ENCODE results near the gene ALDOA.

The ALDOA gene

DNA sequence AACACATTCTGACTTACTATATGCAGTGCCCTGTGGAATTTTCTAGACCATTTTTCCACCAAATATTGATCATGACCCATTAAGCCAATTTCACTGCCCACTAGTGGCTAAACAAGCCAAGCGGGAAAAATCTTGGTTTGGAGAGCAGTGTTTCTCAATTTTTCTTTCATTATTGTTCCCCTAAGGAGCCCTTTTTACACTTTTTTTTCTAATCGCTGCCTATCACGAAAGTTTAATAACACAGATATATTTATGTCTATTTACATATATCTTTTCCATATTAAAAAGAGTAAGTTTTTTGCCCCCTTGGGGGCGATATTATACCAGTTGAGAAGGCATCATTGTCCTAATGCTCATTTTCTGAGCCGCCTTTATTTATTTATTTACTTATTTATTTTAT lies 23.7 kb upstream of the ALDOA start:
- DNase-seq (ENCODE audit: low read depth in 2 of 2): no peak

DNA sequence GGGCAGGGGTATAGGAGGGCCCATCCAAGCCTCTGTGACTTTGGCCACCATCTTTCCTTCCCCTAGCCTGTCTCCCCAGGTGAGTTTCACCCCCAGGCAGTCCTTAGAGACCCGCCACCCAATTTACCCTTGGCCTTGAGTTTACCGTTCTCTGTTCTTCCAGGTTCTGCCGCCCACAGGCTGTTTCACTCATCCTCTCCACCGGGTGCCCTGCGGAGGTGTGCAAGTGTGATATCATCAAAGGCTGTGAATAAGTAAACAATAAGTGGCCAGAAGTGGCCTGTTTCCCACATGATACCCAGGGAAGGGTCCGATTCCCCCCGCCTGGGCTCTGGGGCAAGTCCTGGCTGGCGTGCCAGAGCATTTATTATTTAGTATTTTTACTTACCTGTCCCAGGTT lies 19.4 kb upstream of the ALDOA start:
- DNase-seq (ENCODE audit: low read depth in 2 of 2): no peak

DNA sequence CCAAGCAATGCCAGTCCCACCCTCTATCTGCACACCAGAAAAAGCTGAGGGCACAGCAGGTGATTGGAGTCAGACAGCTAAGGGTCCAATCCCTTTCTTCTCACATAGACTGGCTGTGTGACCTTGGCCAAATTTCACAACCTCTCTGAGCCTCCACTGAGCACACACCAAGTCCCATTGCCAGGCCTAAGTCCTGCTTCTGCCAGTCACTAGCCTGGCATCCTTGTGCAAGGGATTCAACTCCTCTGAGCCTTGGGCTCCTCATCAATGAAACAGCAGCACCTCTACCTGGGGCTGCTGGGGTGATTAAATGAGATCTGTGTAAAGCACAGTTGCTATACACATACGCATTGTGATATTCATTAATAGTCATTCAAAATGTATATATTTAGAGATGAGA lies 19.0 kb upstream of the ALDOA start:
- DNase-seq (ENCODE audit: low read depth in 2 of 2): no peak

DNA sequence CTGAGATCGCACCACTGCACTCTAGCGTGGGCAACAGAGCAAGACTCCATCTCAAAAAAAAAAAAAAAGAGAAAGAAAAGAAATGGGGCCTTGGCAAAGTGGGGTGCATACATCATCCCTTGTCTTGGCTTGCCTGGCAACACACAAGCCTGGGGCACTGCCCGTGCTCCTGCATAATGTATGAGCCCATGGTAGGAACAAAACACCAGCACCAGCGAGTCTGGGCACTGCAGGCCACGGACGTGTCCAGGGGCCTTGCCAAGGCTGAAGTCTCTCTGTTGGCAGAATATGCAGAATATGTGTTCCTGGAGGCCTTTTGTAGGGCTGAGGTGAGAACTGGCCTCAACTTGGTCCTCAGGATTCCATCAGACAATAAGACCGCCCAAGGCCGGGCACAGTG lies 15.7 kb upstream of the ALDOA start:
- no peak for DNase-seq (ENCODE audit: low read depth in 2 of 2)

DNA sequence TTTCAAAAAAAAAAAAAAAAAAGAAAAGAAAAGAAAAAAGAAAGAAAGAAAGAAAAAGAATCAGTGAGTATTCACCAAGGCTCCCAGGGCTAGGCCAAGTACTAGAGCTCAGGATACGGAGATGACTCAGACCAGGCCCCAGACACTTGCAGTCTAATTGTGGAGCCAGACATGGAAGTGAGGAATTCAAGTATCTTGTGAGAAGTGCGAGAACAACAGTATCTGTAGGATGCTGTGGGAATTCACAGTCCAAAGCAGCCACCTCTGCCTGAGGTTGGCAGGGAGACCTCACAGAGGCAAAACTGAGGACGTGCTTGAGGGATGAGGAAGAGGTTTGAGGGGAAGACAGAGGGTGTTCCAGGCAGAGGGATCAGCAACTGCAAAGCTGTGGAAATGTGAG lies 14.0 kb upstream of the ALDOA start:
- no peak for DNase-seq (ENCODE audit: low read depth in 2 of 2)

DNA sequence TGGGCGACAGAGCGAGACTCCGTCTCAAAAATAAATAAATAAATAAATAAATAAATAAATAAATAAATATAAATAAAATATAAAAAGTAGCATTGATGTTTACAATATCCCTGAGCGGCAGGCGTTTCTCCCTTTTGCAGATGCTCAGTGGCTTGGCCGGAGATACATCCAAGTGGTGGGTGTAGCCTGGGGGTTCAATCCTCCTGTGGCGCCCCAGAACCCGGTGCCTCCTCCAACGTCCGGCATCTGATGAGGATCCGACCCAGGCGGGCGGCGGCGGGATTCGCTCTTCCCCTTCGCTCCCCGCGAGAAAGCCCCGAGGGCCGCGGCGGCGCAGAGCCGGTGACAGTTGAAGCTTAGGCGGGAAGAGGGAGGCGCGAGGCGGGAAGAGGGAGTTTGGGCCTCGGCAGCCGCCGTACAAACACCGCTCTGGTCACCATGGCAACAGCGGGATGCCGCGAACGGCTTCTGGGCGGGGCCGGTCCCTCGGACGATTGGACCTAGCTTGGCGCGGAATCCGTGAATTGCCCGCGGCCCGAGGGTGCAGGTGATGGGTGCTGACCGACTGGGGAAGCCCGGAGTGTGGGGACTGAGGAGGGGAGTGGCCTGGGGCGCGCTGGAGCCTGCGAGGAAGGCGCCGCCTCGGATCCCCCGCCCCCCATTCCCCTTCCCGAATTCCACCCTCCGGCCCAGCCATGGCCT lies 12.7 kb upstream of the ALDOA start:
- DNase-seq (ENCODE audit: low read depth in 2 of 2): peak; percentile 82 to 85

DNA sequence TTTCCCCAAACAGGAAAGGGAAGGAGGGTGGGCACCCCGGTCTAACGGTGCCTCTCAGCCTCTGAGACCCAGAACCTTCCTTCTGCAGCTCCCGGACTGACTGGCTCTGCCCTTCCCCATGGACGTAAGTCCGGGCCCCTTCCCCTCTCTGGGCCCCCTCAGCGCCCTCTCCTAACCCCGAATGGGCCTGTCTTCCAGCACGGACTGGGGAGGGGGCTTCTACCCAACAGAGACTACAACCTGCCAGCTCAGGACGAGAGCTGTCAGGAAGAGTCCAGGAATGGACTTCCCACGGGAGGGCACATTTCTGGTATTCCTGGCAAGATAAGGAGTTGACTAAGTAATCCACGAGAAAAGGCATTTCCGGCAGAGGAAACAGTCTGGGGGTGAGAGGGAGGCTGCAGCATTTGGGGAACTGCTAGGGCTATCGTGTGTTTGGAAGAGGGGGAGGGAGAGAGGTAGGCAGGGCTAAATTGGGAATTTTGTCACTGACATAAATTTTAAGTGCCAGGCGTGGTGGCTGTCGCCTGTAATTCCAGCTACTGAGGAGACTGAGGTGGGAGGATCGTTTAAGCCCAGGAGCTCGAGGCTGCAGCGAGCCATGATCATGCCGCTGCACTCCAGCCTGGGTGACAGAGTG lies 12.1 kb upstream of the ALDOA start:
- DNase-seq (ENCODE audit: low read depth in 2 of 2): no peak

DNA sequence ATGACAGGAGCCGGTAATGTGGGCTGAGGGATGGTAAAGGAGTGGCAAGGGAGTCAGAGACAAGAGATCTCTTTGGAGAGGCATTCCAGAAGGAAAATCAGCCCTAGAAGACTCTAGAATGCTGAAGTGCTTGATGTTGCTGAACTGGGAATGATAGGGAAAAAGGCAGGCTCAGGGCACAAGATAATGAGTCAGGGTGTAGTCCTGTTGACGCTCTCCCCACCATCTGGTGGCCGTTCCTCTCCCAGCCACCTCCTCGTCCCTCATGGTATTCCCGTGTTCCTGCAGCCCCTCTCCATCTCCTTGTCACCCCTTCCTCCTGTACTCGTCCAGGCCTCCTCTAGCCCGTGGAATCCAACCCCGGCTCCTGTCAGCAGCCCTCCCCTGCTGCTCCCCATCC lies 11.1 kb upstream of the ALDOA start:
- no peak for DNase-seq (ENCODE audit: low read depth in 2 of 2)

DNA sequence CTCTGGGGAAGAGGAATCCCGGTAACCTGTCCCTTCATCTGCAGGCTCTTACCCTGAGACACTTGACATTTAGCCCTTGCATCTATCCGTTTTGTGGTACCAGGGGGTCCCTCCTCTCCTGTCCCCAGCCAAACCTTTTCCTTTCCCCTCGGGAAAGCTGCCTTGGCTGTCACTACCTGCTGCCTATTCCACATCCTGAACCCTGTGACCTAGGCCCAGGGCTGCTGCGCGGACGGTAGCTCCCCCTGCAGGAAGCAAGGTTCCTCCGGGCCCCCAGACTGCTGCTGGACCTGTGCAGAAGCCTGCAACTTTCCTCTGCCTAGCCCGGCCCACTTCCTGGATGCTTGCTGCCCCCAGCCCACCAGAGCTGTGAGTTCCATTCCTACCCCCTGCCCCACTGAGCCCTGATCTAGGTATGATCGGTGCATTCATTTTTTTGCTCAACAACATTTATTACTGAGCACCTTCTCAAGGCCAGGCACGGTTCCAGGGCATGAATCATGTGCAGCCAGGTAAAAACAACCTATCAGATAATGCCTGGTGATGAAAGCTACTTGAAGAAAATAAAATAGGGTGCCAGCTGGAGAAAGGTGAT lies 10.5 kb upstream of the ALDOA start:
- DNase-seq (ENCODE audit: low read depth in 2 of 2): no peak

DNA sequence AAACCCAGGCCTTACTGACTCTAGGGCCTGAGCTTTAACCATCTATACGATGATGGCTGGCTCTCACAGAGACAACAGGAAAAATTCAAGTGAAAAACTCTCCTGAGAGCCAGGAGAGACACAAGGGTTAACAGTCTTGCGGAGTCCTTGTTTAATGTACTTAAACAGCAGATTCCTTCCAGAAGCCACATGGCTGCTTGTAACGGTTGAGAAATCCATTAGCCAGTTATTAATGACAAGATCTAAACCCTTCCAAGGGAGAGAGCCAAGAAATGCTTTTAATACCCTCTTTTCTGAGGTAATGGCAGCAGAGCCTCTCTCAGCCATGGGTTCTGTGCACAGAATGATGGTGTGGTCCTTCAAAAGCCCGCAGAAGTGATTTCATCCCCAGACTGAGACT lies 5.2 kb upstream of the ALDOA start:
- DNase-seq (ENCODE audit: low read depth in 2 of 2): no peak

DNA sequence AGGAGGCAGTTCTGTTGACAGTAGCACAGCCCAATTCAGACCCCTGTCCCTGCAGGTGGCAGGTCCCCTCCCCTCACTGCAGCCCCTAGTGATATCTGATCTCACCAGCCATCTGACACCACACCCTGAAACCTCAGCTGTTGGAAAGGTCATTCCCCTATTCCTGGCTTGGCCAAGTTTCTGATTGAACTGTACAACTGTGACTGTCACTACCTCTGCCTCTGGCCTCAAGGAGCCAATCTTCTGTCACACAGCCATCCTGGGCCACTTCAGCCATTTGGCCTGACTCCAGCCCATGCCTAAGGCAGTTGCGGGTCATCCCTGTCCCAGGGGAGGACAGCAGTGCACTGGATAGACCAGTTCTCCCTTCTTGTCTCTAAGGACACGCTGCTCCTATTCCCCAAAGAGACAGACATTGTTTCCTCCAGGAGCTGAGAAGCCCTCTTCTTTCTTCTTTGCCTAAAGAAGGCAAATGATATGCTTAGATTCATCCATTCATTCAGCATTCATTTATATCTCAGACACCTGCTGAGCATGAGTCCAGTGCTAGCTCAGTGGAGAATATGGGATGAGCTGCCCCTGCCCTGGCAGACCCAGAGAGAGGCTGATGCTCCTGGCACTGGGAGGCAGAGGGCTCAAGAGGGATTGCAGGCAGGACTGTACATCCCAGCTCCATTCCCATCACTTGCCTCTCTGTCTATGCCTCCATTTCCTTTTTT lies 4.6 kb upstream of the ALDOA start:
- DNase-seq (ENCODE audit: low read depth in 2 of 2): no peak

DNA sequence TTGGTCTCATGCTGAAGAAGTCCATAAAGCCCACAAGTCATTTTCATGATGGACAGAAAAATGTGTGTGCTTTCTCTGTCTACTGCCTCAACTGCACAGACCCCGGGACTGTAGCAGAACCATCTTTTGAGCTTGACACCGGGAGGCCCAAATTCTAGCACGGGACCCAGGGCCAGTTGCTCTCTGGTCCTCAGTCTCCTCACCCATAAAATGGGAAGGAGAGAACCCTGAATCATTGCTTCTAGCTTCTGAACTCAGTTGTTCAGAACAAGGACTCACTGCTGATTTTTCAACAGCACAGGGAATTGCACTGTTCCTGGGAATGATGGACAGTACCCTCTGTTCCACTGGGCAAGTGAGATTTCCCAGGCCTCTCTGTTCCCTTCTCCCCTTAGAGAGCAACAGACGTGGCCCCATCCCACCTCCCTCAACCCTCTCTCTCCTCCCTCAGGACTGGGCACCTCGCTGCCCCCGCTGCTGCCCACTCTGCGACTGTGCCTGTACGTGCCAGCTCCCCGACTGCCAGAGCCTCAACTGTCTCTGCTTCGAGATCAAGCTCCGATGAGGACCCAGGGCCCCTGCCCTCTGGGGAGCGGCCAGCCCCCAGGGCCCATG lies 2.2 kb upstream of the ALDOA start:
- DNase-seq (ENCODE audit: low read depth in 2 of 2): no peak

DNA sequence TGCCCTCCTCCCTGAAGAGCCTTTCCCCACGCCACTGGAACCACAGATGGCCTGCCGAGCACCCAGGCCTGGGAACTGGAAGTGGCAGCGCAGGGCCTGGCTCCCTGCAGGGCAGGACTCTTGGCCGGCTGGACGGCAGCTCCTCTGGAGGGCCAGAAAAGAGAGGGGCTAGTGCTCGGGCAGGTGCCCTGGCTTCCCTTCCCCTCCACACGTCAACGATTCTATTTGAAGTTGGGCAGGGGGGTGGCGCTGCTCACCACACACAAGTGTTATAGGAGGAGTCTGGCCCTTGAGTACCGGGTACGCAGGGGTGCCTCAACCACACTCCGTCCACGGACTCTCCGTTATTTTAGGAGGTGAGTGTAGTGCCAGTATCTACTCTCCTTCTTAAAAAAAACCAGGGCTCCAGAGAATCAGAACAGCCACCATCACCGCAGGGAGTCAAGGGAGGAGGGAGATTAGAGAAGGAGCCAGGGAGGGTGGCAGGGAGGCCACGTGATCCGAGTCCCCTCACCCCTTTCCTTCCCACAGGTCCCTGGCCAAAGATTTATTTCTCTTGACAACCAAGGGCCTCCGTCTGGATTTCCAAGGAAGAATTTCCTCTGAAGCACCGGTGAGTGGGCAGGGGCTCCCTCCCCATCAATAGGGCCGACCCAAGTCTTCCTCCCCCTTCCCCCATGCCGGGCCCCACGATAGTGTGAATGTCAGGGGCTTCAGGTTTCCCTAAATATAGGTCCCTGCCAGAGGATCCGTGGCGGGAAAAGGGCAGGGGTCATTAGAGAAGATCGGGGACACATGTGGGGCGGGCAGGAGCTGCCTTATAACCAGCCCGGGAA lies 1.4 kb upstream of the ALDOA start:
- peak; percentile 65 to 72 for DNase-seq (ENCODE audit: low read depth in 2 of 2)

DNA sequence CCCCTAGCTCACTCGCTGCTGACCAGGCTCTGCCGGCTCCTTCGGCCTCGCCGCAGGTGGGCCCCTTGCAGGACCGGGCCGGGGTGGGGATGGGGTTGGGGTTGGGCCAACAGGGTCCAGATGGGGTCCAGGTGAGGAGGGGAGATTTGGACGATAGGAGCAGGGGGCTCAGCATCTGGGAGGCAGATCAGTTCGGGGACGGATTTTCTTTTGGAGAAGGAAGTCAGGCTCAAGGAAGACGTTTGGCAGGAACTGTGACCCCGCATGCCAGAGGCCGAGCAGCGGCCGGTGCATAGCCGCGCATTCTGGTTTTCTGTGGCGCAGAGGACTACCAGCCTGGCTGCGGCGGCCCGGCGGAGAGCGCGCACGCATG lies 845 bp upstream of the ALDOA start:
- no peak for DNase-seq (ENCODE audit: low read depth in 2 of 2)

DNA sequence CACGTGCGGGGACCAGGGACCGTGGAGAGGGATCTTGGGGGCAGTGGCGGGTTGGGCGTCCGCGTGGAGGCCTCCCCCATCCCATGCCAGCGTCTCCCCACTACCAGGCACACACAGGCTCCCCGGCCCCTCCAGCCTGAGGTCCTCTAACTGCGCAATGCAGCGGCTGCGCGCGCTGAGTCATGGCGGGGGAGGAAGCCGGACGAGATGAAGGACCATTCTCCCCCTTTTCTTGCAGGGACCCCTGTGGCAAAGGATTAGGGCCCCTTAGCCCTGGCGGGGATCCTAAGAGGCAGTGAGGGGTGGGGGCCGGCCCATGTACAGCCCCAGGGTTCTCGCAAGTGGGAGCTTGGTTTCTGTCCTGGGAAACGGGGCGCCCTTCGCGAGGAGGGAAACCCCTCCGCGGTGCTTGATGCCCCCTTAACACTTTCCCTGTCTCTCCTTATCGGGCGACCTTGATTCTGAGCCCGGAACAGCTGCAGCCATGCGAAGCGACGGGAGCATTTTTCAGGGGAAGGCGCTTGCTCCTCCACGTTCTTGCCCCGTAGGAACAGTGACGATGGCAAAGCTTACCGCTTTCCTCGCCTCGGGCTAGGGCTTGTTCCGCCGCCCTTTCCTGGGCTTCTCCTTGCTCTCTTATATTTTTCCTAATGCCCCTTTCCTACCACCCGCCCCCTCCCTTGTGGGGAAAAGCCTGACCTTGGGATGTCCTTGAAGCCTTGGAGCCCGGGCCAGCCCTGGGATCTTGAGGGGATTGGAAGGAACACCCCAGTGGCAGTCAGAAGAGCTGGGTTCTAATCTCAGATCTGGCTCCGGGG lies 592 bp downstream of the ALDOA start:
- peak in 1 of 2 donors; percentile 37 for DNase-seq (ENCODE audit: low read depth in 2 of 2)

DNA sequence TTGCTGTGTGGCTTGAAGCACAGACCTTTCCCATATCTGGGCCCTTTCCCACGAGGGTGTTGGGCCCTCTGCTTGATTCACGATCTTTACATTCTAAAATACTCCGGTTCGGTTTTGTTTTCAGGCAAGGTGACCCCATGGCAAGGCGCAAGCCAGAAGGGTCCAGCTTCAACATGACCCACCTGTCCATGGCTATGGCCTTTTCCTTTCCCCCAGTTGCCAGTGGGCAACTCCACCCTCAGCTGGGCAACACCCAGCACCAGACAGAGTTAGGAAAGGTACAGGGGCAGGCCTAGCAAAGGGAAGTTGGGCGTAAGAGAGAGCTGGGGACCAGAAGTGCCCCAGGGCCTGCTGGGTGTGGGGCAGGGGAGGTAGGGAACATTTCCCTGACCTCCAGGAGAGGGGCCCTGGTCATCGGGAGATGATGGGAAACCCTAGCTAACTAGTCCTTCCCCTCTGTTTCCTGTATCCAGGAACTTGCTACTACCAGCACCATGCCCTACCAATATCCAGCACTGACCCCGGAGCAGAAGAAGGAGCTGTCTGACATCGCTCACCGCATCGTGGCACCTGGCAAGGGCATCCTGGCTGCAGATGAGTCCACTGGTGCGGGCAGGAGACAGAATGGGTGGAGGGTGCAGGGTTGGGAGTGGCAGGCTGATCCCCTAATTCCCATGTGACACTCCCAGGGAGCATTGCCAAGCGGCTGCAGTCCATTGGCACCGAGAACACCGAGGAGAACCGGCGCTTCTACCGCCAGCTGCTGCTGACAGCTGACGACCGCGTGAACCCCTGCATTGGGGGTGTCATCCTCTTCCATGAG lies 1.4 kb downstream of the ALDOA start:
- no peak for DNase-seq (ENCODE audit: low read depth in 2 of 2)

DNA sequence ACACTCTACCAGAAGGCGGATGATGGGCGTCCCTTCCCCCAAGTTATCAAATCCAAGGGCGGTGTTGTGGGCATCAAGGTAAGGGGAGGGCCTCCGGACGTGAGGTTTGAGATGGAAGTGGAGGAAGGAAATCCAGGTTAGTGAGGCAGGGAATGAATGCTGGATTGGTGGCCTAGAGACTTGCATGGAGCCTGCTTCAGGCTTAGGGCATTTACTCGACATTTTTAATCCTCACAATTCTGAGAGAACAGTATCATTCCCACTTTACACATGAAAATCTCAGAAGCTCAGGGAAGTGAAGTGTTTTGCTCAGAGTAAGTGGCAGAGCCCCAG lies 2.0 kb downstream of the ALDOA start:
- no peak for DNase-seq (ENCODE audit: low read depth in 2 of 2)

DNA sequence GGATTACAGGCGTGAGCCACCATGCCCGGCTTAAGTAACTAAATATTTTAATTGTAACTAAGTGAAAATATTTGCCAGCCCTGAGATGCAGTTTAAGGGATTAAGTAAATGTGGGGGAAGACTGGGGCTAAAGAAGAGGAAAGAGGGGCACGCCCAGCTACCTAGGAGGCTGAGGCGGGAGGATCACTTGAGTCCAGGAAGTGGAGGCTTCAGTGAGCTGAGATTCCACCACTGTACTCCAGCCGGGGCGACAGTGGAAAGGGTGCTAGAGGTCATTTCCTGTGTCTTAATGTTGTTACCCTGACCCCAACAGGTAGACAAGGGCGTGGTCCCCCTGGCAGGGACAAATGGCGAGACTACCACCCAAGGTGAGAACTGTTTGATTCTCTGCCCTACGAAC lies 2.8 kb downstream of the ALDOA start:
- DNase-seq (ENCODE audit: low read depth in 2 of 2): no peak

DNA sequence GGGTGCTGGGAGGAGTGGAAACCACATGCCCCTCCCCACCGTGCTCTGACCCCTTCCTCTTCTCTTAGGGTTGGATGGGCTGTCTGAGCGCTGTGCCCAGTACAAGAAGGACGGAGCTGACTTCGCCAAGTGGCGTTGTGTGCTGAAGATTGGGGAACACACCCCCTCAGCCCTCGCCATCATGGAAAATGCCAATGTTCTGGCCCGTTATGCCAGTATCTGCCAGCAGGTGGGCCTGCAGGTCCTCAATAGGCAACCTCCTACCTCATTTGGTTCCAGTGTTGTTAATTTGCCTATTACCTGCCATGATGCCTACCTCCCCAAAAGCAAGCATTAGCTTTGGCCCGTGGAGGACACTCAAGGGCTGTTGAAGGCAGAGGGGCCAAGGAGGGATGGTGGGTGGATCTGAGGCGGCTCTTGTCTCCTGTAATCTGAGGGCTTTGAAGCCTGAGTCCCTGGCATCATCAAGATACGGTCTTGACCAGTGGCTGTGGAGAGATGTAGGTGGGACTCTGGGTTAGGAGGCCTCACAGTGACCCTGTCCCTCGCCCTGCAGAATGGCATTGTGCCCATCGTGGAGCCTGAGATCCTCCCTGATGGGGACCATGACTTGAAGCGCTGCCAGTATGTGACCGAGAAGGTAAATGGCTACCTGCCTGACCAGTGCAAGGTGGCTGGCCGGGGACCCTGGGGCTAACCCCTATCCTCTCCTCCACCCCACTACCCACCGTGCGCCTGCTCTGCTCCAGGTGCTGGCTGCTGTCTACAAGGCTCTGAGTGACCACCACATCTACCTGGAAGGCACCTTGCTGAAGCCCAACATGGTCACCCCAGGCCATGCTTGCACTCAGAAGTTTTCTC lies 3.4 kb downstream of the ALDOA start:
- no peak for DNase-seq (ENCODE audit: low read depth in 2 of 2)

Data from stimulated activated CD8-positive, alpha-beta memory T cell treated with anti-CD3 and anti-CD28 coated beads, Interleukin-7, amount 100 ng/mL, for 4 hours (primary cell).